Measurements from ENCODE around the gene OSBPL10.

The OSBPL10 gene

GRCh38 chr3:31766669-31767068 lies 214.4 kb downstream of the OSBPL10 start:
- no peak for DNase-seq

DNA sequence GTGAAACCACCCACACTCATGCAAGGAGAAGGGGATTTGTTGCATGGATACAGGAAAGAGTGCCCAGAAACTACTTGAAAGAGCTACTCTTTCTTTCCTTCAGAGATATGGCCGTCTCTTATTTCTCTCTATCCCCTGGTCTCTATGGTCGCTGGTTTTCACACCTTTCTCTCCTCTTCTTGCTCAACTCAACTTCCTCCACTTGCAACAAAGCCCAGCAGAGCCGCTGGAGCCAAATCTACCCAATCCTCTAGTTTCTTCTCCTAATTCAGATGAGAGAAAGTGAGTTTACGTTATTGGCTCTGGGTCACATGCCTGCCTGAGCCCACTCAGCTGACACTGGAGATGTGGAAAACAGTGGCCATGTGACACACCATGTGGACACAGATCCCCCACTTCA lies 215.2 kb downstream of the OSBPL10 start:
- no peak for DNase-seq

GRCh38 chr3:31763731-31764130 lies 217.3 kb downstream of the OSBPL10 start:
- no peak for DNase-seq

DNA sequence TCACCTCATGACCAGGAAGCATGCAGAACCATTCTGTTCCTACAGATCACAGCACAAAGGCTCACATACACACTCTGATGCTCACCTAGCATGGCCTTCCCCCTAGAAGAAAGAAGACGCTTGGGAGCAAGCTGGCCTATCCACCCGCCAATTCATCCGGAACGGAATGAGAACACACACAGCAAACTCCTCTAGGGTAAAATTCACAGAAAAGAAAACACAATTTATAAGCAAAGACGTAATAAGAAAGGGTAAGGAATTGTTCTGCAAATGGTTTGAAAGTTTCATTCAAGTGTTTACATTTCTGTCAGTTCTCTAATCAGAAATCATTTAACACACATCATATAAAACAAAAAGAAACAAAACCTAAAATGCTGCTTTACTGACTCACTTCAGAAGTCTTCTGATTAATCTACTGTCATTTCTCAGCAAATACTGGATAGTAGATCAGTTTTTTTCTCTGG lies 218.1 kb downstream of the OSBPL10 start:
- no peak for DNase-seq

- DNase-seq, result no peak
Measured at GRCh38 chr3:31762097-31762764, 218.8 kb downstream of the OSBPL10 start.

GRCh38 chr3:31760654-31761053 lies 220.4 kb downstream of the OSBPL10 start:
- no peak for DNase-seq

GRCh38 chr3:31758322-31758965 lies 222.6 kb downstream of the OSBPL10 start:
- DNase-seq, result no peak

DNA sequence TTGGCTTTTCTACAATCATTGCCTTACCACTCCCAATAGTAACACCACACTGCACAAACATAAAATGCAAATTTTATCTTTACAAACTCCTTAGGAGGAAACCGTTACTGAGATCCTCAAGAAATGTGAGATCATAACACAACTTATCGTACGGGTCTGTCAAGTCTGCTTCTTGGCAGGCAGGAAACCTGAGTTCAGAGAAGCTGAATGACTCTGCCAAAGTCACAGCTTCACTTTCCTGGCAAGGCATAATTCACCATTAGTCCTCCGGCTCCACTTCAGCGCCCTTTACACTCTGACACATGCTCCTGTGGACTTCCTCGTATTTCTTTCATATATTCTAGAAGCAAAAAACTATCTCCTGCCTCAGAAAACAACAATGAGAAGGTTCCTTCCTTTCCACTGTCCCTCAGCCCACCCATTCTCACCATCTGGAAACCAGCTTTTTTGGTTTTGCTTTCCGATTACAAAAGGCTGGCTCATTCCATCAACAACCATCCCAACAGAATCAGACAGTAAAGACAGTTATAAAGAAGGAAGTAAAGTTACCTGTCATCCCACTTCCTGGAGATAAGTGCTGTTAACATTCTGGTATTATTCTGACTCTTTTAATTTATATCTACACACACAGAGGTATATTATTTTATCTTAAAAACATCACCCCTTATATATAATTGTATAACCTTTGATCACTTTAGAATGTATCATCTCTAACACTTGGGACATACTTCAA lies 225.0 kb downstream of the OSBPL10 start:
- DNase-seq, result no peak

DNA sequence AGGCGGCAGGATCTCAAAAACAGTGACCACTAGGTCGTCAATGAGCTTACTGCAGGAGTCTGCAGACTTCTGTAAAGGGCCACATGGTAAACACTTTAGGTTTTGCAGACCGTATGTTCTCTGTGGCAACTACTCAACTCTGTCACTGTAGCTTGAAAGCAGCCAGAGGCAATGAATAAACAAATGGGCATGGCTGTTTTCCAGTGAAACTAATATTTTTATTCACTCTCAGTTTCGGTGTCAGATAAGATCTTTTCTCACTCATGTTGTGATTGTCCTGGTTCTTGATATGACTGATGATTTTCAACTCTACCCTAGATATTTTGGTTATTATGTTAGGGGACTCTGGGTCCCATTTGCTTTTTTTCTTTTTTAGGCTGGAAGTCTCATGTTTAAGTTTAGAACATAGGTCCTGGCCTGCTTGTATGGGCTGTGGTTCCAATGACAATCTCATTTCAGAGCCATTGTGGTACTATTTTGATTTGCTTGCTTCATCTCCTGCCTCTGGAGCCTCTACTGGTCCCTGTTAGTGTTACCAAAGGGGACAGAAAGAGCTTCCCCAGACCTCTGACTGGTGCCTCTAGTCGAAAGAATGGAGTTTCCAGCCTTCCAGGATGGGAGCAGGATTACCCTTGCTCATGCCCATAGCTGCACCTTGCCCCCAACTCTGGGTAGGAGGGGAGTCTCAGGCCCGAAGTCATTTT lies 226.3 kb downstream of the OSBPL10 start:
- DNase-seq, result no peak

GRCh38 chr3:31753050-31753425 lies 228.0 kb downstream of the OSBPL10 start:
- no peak for DNase-seq

DNA sequence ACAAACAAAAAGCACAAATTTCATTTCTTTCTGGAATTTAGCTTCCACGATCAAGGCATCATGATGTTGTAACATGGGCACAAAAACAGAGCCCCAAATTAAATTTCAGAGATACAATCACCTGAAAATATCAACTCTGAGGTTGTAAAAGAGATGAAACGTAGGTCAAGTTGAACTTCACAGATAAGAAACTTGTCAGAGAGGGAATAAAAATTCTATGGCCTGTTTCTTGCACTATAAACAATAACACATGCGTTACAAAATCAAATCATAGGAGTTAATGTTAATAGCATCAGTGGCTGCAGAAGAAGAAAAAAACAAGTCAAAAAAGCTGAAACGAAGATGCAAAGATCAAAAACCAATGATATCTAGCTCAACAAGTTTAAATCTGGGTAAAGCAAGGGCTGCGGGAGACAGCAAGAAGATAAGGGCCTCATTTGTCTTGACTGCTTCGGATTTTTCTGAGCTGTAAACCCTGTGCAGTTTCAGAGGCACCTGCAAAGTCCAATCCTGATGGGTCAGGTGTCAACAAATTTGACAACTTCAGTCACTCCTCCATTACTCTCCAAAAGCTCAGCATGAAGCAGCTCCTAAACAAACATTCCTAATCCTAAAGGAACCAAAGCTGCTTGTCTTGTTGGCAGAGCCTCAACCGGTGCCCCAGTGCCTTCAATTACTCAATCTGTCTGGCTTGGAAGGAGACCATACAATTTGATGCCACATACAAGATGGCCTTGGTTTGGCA lies 228.6 kb downstream of the OSBPL10 start:
- no peak for DNase-seq

DNA sequence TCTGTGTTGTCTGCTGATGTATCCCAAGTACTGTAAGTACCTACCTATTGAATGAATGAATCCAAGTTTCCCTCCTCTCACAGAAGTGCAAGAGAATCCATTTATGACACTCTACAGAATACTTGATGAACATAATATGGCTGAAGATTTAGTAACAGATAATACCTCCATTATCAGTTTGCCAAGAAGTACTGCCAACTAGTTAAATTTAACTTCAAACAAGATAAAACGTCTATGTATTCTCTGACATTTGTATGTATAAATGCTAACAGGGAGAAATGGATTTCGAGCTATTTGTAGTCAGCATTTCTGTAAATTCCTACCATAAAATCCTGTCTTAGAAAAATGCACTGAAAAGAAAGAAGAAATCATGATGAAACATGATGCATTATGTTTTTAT lies 230.7 kb downstream of the OSBPL10 start:
- no peak for DNase-seq

DNA sequence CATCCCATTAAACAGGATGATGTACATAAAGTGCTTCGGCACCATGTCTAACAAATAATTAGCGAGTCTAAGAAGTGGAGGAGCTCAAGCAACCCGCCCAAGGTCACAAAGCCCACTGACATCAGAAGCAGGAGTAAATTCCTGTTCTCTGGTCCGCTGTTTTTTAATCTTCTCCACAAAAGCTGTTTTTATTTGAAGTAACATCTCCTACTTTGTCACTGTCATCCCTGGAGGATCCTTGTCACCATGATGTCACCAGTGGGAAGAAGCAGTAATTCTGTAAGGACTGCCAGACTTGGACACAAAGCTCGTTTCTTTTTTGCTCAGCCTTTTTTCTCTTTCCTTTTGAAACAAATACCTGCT lies 232.1 kb downstream of the OSBPL10 start:
- no peak for DNase-seq

DNA sequence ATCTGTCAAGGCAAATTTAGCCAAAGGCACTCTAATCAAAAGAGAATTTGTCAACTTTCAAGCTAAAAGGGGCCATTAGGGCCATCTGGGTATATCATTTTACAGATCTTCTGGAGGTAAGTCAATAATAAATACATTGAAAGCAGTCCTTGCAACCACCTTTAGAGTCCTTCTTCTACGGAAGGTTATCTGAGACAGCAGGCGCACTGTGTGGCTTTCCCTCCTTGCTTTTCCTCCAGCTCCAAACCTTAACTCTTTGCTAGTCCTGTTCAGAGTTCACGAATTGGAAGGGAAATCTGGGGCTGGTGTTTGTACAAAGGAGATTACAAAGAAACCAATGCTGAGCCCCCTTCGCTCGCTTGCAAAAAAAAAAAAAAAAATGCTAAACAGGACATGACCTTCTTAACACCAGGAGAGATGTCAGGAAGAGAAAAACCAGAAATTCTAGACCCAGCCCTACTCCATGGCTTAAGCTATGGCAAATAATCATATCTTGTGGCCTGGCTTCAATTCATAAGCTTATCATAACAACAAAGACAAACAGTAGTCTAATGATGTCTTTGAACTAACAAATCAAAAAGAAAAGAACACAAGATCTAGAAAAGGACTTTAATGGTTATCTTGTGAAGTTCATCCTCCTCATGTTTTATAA lies 232.7 kb downstream of the OSBPL10 start:
- no peak for DNase-seq

GRCh38 chr3:31747785-31748184 lies 233.3 kb downstream of the OSBPL10 start:
- DNase-seq, result no peak

DNA sequence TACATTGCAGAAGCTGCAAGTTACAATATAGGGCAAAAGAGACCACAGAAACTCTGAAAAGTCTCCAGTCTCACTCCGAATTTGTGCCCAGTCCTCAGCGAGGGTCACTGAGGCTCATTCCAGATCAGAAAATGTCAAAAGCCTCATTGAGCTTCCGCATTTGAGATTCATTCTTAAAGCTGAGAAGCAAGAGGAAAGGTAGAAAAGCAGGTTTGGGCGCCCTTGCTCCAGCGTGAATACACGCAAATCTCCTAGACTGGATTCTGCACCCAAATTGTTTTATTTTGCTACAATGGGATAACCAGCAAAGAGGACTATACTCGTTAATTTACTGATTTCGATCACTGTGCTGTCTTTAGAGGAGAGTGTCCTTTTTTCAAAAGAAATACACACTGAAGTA lies 236.1 kb downstream of the OSBPL10 start:
- no peak for DNase-seq

DNA sequence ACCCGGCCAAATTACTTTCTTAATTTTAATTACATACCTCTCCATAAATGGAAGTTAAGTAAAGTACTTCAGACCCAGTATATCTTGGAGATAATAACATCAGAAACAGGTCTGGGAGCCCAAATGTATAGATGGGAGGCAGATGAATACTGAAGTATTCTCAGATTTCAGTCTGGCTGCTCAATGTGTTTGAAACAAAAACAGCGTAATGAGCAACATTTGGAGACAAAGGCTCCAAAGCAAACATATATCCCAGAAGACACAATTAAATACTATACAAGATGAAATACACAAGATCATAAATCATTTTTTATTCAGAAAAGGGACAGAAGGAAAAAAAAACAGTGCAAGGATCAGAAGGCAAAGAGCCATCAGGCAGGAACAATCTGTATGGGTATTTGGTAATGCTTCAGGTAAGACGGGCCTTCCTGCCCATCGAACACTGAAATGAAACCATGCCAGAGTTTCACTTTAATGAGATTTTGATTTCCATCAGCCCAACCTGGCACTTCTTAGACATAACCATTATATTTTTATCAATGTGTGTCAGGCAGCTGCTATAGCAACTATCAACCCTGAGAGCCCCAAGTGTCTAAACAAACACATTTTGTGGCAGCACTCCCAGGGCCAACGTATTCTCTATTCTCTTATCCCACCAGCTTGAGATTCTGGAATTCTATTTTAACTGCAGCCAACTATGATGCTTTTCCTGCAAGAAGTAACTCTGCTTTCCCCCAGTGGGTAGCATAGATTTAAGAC lies 237.6 kb downstream of the OSBPL10 start:
- no peak for DNase-seq

- no peak for DNase-seq
Measured at GRCh38 chr3:31740397-31740796, 240.7 kb downstream of the OSBPL10 start.

- DNase-seq, result no peak
Measured at GRCh38 chr3:31738412-31738811, 242.7 kb downstream of the OSBPL10 start.

DNA sequence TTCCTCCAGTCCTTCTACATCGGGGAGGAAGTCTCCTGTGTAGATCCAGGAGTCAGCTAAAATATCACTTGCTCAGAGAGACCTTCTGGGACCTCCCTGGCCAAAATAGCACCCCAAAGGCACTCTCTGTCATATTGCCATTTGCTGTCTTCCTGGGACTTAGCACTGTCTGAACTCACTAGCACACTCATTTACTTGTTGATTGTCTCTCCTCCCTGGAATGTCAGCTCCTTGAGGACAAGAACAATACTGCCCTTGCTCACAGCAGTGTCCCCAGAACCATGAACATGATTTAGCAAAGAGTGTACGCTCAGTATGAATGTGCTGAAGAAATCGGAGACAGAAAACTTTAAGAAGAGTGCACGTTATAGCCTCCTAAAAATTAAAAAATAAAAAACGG lies 245.4 kb downstream of the OSBPL10 start:
- no peak for DNase-seq

DNA sequence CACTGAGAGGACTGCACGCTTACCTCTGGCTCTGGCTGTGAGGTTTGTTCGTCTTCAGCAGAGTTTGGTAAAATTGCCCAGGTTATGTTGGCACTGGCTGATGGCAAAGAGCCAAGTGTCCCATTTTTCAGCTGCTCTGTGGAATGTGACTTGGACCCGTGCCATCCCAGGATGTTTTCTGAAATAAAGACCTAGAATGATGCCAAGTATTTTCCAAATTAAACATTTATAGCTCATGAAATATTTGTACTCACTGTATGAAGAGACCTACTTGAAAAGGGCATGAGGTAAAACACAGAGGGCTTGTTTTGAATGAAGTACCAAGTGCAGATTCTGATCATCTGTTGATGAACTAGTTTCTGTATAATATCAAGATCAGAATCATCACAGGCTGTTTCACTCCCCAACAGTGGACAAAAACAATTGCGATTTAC lies 247.8 kb downstream of the OSBPL10 start:
- DNase-seq, result no peak

DNA sequence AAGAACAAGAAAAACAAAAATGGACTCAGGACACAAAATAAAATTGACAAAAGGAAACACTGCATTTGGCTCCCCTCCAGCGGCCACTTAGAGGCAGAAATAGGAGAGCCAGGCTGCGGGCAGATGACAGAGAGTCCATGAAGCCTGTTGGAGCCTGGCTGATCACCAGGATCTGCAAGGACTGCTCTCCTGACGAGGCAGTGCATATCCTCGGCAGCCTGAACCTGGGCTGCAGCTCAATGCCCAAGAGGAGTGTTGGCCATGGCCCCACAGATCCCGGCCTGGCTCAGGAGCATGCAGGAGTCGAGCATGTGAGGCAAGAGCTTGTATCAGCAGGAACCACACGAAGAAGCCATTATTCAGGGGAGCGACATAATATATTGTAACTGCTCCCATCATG lies 248.5 kb downstream of the OSBPL10 start:
- no peak for DNase-seq

Measured in CD4-positive, alpha-beta T cell treated with Interferon gamma for 1 hour (primary cell).